Pulmonary artery endothelial cell (primary cell): ENCODE measurements around the gene PLEKHJ1. TPM values are rescaled to one million over a fixed set of nuclear protein-coding genes. Genes with fewer than 3 reads are reported as not detected.

Source experiments
- DNase-seq: peaks from one replicate; pipeline ENCODE4 v3.0.0-alpha.2; 2011; ENCODE audit warnings: low read depth, low spot score
- total RNA-seq: library from RNA; depleted of rRNA; stranded (reverse); fragments of >200 nt; gene quantifications from 2 replicates; pipeline ENCODE4 v1.2.3, GENCODE V29; 2014

The PLEKHJ1 gene
- total RNA-seq, 1 donor from 2014 or later, result 55.3 TPM

GRCh38 chr19:2237051-2237868, 1.1 kb upstream of the PLEKHJ1 start:
- DNase-seq, result no peak

GRCh38 chr19:2236064-2236313, 140 bp downstream of the PLEKHJ1 start:
- no peak for DNase-seq

- DNase-seq, result no peak
Measured at GRCh38 chr19:2235381-2236063, 607 bp downstream of the PLEKHJ1 start.

- no peak for DNase-seq
Measured at GRCh38 chr19:2234996-2235380, 1.1 kb downstream of the PLEKHJ1 start.

GRCh38 chr19:2233601-2234280, 2.4 kb downstream of the PLEKHJ1 start:
- DNase-seq, result no peak

- no peak for DNase-seq
Measured at GRCh38 chr19:2232286-2233151, 3.6 kb downstream of the PLEKHJ1 start.

- no peak for DNase-seq
Measured at GRCh38 chr19:2231621-2232221, 4.4 kb downstream of the PLEKHJ1 start.

- no peak for DNase-seq
Measured at GRCh38 chr19:2230807-2231533, 5.2 kb downstream of the PLEKHJ1 start.

GRCh38 chr19:2230033-2230531, 6.0 kb downstream of the PLEKHJ1 start:
- no peak for DNase-seq

GRCh38 chr19:2229103-2230032, 6.8 kb downstream of the PLEKHJ1 start:
- no peak for DNase-seq

GRCh38 chr19:2228157-2229030, 7.7 kb downstream of the PLEKHJ1 start:
- no peak for DNase-seq

GRCh38 chr19:2227415-2228156, 8.5 kb downstream of the PLEKHJ1 start:
- no peak for DNase-seq

GRCh38 chr19:2226840-2227360, 9.2 kb downstream of the PLEKHJ1 start:
- DNase-seq, result no peak

GRCh38 chr19:2226051-2226839, 9.9 kb downstream of the PLEKHJ1 start:
- no peak for DNase-seq

- no peak for DNase-seq
Measured at GRCh38 chr19:2225415-2226050, 10.6 kb downstream of the PLEKHJ1 start.

GRCh38 chr19:2224754-2225349, 11.3 kb downstream of the PLEKHJ1 start:
- no peak for DNase-seq
